BJ (cell line): Measurements from ENCODE around the gene PCCB. TPM values are rescaled to one million over a fixed set of nuclear protein-coding genes. Genes with fewer than 3 reads are reported as not detected.
"Not testable (repeated sequence)": the region's sequence is repeated elsewhere in the genome, so short reads cannot be mapped to it uniquely, and the experiment has no call there.

Experiments used
- CTCF ChIA-PET: fragments of 350-600 bp; formaldehyde crosslinking; extraction: SDS; loops from one replicate; lab custom pipeline; 2021; ENCODE audit warnings: antibody characterized with exemption, inconsistent platforms; lab: Yijun Ruan, JAX
- POLR2A ChIA-PET: fragments of 300-600 bp; sonication (Branson Sonifier 250); formaldehyde crosslinking; extraction: SDS; loops from one replicate; lab custom pipeline; 2021; ENCODE audit warnings: antibody characterized with exemption; lab: Charles Lee
- DNase-seq: peaks from one replicate; pipeline ENCODE4 v3.0.0-alpha.2; 2011; ENCODE audit warnings: low read depth
- H3K27me3 ChIP-seq: 2 replicates; pipeline ENCODE4 v1.6.0; 2011; ENCODE audit warnings: low read length; ENCODE audit not compliant: control insufficient read depth, insufficient read depth
- H3K36me3 ChIP-seq: 2 replicates; pipeline ENCODE4 v1.5.1; 2011; ENCODE audit warnings: low read length; ENCODE audit not compliant: control insufficient read depth, insufficient read depth
- H3K4me3 ChIP-seq: 2 replicates; pipeline ENCODE4 v1.5.1; 2011; ENCODE audit warnings: low read depth, mild to moderate bottlenecking, control low read depth, low read length
- CTCF ChIP-seq: IDR thresholded peaks from 2 replicates; pipeline ENCODE4 v1.5.1; 2011; ENCODE audit warnings: low read depth, mild to moderate bottlenecking, control low read depth, inconsistent platforms, low read length, moderate library complexity; ENCODE audit not compliant: insufficient read depth
- polyA plus RNA-seq: library from polyadenylated mRNA; depleted of rRNA; stranded (reverse); fragments of >200 nt; gene quantifications from 2 replicates; pipeline ENCODE4 v1.2.3, GENCODE V29; 2011

The PCCB gene
- polyA plus RNA-seq, 1 experiment: 65.0 TPM

GRCh38 chr3:136350557-136350956 lies 100.4 kb downstream of the PCCB start:
- POLR2A ChIA-PET: interaction anchor here (0.5 to 0.7 kb wide), 2 partner anchors 212 to 240 kb away, joined by 4 to 6 read pairs; no protein-coding TSS in a partner anchor
- CTCF ChIA-PET: interaction anchor here (0.7 to 3.0 kb wide), 7 partner anchors 9 to 702 kb away, joined by 3 to 14 read pairs (median 4); partner anchors contain the start of gene STAG1
- Histone ChIP-seq H3K27me3 (no peaks in the 10 kb centered on the region), H3K4me3 (no peak overlapping the region), H3K36me3 (peaks cover 1% of the 10 kb centered on the region; the same call in 1 of the 2 replicates)
- TF ChIP-seq CTCF: no peak
- peak; percentile 42 for DNase-seq

GRCh38 chr3:136351351-136351750 lies 101.2 kb downstream of the PCCB start:
- peaks cover 1% of the 10 kb centered on the region; the same call in 1 of the 2 replicates for H3K36me3 ChIP-seq
- H3K27me3 ChIP-seq: no peaks in the 10 kb centered on the region
- ChIA-PET CTCF (interaction anchor here (0.6 to 3.0 kb wide), 10 partner anchors 10 to 401 kb away, joined by 3 to 14 read pairs (median 4); partner anchors contain the start of gene STAG1), POLR2A (no interaction called here)
- DNase-seq: no peak
- no peak for TF ChIP-seq CTCF
- H3K4me3 ChIP-seq: no peak overlapping the region

- no peaks in the 10 kb centered on the region for H3K27me3 ChIP-seq
- CTCF ChIA-PET: interaction anchor here (0.6 to 3.0 kb wide), 8 partner anchors 9 to 400 kb away, joined by 3 to 14 read pairs (median 4); partner anchors contain the start of gene STAG1
- POLR2A ChIA-PET: no interaction called here
- peaks cover 1% of the 10 kb centered on the region; the same call in 1 of the 2 replicates for H3K36me3 ChIP-seq
- no peak overlapping the region for H3K4me3 ChIP-seq
- DNase-seq: no peak
- TF ChIP-seq CTCF: no peak
These were observed 101.8 kb downstream of the PCCB start for GRCh38 chr3:136351905-136352304.

GRCh38 chr3:136353461-136353860 lies 103.3 kb downstream of the PCCB start:
- TF ChIP-seq CTCF: no peak
- POLR2A ChIA-PET: no interaction called here
- no peaks in the 10 kb centered on the region for H3K27me3 ChIP-seq
- peaks cover under 1% of the 10 kb centered on the region; the same call in 1 of the 2 replicates for H3K36me3 ChIP-seq
- DNase-seq: no peak
- no peak overlapping the region for H3K4me3 ChIP-seq
- CTCF ChIA-PET: interaction anchor here (1.7 kb wide), 1 partner anchor 13 kb away, joined by 4 read pairs; no protein-coding TSS in a partner anchor

GRCh38 chr3:136366289-136366688 lies 116.1 kb downstream of the PCCB start:
- H3K4me3 ChIP-seq: no peak overlapping the region
- no peak for TF ChIP-seq CTCF
- H3K36me3 ChIP-seq: no peaks in the 10 kb centered on the region
- H3K27me3 ChIP-seq: no peaks in the 10 kb centered on the region
- ChIA-PET CTCF (interaction anchor here (0.9 to 1.7 kb wide), 7 partner anchors 14 to 544 kb away, joined by 3 to 6 read pairs (median 4); partner anchors contain the start of gene STAG1), POLR2A (no interaction called here)
- no peak for DNase-seq

- H3K27me3 ChIP-seq, CTCF ChIA-PET, H3K4me3 ChIP-seq, H3K36me3 ChIP-seq, POLR2A ChIA-PET, DNase-seq: not testable (repeated sequence)
These were observed 125.7 kb downstream of the PCCB start for GRCh38 chr3:136375800-136376199.
